HG03097 (cell line): ENCODE results near the gene C15orf39.
"Not testable (repeated sequence)": the region's sequence is repeated elsewhere in the genome, so short reads cannot be mapped to it uniquely, and the experiment has no call there.

Experiments
- ATAC-seq: cut with Tn5 transposase; IDR thresholded peaks from one replicate; pipeline ENCODE4 v1.9.1; 2021; ENCODE audit not compliant: unreplicated experiment, low FRiP score

Gene C15orf39

DNA sequence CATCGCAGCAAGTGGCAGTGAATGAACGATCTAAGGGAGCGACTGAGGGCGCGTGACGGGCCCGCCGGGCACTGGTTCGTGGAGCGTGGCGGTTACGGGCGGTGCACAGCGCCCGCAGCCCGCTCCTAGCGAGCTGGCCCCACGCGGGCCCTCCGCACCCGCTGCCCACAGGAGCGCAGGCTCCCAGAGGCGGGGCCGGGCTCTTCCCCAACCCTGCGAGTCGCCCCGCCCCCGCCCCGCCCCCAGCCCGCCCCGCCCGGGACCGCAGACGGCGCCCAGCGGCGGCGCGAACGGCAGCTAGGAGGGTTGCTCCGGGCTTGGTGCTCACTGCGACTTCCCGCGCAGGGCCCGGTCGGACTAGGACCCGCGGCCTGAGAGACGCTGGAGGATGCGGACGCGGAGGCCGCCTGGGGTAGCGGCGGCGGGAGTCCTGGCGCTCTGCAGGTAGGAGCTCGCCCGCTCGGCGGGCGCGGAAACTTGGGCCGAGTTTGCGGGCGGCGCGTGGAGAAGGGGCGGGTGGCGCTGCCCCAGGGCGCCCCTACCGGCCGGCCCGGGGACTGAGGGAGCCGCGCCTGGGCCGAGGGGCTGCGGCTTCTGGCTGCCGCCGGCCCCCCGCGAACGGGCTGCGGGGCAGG, at the start of gene C15orf39:
Gene C15orf39, plus strand, starts transcription at position 267 of the 635 bp plus-strand sequence. CDS start 4,167 bp downstream, outside the sequence.
- peak; percentile 33 for ATAC-seq

DNA sequence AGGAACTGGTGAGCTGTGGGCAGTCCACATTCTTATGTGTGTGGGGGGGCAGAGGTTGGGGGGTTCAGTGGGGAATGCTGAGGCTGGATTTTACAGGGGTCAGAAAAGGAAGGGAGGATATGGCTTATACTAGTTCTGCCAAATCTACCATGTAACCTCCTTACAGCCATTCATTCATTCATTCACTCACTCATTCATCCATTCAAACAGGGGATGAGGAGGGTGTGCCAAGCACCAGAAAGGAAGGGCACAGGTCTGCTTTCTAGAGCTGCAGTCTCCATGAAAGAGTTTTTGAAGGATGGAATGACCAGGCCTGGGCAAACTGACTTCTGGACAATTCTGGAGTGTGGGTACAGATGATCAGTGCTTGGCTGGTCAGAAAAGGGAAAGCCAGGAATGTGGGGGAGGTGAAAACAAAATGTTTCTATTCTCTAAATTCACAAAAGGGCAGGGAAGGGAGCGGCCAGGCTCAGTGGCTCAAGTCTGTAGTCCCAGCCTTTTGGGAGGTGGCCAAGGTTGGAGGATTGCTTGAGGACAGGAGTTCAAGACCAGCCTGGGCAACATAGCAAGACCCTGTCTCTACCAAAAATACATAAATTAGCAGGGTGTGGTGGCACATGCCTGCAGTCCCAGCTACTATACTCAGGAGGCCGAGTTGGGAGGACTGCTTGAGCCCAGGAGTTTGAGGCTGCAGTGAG, 49.2 kb upstream of the C15orf39 start:
- no peak for ATAC-seq

DNA sequence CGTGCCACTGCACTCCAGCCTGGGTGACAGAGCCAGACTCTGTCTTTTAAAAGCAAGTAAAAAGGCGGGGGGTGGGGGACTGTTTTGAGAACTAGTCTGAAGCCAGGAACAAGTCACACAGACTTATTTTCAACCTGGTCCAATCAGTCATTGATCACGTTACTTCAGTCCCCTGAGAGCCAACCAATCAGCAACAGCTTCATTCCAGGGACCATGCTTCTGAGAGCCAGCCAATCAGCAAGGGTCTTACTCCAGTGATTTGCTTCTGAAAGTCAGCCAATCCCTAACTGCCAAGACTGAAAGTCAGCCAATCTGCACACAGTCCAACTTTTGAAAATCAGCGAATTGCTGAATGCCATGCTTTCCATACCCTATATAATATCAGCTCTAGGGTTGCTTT, 48.6 kb upstream of the C15orf39 start:
- ATAC-seq: no peak

DNA sequence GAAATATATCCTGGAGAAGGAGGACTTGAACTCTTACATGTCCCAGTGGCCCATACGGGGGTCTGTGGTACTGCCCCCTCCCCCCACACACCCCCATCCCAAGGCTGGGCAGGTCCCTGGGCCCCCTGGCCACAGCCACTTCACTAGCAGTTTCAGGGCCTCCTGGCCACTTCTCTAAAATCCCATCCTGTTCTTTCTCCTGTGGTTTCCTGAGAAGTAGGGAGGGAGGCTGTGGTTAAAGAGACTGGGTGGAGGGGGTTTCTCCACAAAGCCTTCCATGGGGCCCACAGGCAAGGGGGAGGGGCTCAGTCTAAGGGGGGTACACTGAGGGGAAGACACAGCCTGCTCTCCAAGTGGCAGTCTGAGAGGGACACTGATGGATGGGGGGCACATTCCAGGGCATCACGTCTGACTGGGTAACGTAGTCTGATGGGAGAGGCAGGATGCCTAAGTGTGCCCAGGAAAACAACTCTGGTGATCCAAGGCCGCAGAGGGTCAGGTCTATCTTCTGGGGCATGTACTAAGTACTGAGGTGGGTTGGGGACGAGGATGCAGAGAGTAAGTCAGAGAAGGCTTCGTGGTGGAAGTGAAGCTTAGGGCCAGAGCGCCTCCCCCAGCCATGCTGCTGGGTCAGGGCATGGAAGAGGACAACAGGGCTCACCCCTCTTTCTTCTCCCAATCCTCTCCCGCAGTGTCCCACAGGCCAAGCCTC, 48.0 kb upstream of the C15orf39 start:
- ATAC-seq: no peak

DNA sequence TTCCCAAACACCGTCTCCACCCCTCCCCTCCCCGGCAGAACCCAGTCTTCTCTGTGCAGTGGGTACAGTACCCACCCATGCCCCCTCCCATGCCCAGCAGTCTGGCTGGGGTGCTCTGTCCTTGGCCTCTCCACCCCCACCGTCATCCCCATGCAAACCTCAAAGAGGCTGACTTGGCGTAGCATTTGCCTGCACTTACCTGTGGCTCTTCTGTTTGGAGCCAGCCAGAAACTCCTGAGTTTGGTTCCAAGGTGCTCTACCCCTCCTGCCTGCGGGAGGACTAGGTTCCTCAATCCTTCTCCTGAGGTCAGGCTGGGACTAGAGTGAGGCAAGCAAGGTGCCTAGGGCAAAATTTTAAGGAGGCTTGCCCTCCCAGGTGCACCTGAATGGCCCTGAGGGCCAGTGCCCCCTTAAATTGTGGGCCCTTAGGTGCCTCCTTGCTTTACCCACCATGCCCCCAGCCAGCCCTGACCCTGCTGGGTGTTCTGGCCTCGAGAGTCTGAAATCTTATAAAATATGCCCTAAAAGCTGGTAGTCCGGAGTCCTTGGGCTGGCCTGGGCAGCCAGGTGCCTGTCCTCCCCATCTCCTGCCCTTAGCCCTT, 47.1 kb upstream of the C15orf39 start:
- ATAC-seq: no peak

DNA sequence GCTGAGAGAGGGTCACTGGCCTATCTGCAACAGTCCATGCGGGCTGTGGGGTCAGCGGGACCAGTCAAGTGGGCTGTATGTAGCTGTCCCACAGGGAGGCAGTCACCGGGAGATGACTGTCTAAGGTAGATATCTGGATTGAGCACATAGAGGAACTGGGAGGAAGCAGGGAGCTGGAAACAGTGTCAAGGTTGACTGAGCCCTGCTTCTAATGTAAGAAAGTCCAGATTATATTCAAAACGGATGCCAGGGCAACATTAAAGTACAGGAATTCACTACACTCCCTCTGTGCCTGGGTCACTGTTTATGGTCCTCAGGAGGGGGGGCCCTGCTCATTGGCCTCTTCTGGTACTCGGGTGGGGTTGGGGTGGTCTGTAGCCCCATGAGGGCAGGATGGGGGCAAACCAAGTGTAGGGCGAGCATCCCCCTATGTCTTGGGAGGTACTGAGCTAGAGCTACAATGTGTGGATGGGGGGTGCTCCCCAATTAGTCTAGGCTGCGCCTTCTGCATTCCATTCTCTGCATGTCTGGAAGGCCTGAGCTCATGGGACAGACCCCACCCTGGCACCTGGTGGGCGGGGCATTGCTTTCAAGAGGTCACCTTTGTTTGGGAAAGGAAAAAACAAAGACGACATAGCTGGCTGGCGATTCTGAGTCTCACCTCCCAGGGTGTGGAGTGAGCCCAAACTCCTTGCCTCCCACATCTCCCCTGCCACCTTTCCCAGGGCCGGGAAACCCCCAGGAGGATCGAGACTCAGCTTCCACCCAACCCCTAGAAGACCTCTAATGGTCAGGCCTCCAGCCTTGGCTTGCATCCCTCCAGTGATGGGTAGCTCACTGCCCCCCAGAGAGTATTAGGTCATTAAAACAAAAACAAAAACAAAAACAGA, 45.1 kb upstream of the C15orf39 start:
- no peak for ATAC-seq

DNA sequence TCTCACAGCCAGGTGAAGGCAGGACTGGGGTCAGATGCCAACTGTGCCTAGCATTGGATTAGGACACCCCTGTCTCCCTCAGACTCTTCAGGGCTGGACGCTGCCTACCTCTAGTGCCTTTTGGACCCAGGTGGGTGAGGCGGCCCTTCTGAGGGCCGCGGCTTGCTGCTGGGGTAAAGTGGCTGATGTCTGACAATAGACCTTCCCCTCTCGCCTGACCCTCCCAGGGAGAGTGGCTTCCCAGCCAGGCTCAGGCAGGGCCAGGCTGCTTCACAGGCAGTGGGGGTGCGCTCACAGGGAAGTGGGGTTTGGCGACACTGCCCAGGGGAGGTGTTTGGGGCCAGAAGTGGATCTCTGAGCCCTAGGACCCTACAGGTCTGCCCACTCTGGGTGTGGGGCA, 43.3 kb upstream of the C15orf39 start:
- no peak for ATAC-seq

DNA sequence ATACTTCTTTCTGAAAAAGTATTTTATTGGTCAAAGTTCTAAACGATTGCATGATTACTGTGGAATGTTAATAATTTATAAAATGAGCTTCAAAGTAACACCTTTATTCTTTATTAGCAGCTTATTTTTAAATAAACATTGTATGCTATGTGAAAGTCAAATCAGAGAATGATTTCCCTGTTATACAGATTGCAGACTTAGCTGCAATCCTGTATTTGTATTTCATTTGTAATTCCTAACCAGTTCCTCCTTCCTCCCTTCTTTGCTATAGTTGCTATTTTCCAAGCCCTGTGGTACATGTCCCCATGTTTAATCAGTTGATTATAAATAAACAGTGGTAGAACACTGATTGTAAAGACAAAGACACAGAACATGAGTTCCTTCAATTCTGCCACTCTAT, 42.4 kb upstream of the C15orf39 start:
- no peak for ATAC-seq

DNA sequence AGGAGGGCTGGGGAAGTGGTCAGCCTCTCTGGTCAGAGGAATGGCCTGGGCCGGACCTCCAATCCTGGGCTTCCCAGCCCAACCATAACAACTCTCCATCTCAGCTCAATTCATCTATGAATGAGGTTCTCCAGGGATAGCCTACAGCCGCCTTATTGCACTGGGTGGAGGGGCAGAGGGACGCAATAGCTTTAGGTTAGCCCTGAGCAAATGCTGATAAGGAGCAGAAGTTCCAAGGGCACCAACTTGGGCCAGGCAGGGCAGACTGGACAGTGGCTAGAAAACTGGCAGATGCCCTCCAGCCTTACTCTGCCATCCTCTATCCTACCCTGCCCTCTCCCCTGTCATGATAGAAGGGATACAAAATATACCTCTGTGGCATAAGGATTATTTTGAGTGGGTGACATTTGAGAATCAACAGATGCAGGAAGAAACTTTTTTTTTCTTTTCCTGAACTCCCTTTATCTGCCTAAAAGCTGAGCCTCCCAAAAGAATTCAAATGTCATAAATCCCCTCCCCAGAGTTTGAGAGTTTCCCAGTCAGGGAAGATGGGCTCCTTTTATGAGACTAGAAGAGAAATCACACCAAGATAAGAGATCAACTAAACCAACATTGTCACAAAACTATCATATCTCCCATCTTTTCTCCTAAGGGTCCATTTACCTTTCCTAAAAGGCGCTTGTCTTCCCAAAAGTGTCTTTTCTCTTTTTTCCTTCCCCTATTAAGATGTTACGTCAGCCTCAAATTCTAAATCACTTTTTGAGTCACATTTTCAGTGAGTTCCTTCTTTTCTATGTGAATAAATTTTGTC, 40.4 kb upstream of the C15orf39 start:
- ATAC-seq: no peak

DNA sequence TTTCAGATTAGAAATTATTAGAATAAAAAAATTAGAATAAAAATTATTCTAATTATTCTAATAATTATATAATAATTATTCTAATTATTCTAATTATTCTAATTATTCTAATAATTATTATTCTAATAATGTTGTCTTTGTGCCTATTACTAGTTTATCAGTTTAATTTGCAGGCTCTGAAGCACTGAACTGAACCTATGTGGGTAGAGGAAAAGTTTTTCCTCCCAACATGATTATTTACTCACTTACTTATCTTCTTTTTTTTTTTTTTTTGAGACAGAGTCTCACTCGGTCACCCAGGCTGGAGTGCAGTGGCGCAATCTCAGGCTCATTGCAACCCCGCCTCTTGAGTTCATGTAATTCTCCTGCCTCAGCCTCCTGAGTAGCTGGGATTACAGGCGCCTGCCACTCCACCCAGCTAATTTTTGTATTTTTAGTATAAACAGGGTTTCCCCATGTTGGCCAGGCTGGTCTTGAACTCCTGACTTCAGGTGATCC, 39.7 kb upstream of the C15orf39 start:
- no peak for ATAC-seq

DNA sequence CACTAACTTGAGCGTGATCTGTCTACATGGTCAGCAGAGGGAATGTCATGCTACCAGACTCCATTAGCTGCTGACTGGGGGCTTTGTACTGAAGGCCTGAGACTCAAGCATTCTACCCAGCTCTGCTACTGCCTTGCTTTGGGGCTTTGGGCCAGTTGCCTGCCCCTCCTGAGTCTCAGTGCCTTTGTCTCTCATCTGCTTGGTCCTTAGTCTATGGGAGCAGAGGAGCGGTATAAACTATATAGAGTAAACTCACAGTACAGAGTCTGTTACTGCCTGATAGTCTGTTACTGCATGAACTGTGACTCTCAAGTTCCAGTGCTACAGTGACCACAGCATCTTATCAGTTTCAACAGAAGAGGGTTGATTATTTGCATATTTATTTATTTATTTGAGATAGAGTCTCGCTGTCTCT, 38.5 kb upstream of the C15orf39 start:
- ATAC-seq: no peak

DNA sequence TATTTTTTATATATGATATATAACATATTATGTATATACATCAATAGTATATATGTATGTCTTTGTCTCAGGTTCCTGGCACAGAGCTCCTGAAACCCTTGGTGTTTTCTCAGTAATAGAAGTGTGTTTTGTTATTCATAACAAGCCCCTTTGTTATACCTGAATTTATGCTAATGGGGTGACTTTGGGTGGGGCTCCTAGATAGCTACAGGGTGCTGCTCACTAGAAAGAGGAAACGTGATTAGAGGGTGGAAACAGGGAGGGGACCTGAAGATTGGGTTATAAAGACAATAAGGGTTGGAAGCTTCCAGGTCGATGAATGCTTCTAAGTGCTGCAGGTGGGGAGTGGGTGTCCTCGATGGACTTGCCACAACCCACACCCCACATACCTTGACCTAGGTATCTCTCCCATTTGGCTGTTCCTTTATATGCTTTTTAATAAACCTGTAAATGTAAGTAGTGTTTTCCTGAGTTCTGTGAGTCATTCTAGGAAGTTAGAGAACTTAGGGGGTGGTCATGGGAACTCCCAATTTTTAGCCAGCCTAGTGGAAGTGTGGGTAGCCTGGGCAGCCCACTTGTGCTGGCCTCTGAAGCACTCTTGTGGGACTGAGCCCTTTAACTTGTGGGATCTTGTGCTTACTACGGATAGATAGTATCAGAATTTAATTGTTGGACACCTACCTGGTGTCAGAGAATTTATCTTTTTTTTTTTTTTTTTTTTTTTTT, 36.9 kb upstream of the C15orf39 start:
- no peak for ATAC-seq

DNA sequence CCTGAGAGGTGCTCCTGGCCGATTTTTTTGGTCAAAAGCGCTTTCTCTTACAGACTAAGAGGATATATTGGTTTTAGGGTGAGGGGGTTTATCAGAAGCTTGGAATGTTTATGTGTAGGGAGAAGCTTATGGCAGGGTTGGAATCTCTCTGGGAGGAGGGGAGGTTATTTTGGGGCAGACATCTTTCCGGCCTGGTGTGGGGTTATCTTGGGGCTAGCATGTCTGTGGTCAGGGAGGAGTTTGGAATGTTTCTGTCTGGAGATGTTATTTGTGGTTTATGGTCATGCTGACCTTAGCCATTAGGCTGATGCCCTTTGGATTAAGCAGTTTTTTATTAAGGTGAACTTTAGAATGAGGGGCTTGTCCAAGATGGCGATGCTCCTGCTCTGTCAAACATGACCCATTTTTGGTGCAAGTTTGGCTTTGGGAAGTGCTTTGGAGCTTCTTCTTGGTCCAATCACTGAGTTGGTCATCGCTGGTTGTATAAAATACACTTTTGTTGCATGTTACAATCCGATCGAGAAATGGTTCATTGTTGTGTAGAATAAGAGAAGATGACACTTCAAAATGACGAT, 35.1 kb upstream of the C15orf39 start:
- not testable (repeated sequence) for ATAC-seq

DNA sequence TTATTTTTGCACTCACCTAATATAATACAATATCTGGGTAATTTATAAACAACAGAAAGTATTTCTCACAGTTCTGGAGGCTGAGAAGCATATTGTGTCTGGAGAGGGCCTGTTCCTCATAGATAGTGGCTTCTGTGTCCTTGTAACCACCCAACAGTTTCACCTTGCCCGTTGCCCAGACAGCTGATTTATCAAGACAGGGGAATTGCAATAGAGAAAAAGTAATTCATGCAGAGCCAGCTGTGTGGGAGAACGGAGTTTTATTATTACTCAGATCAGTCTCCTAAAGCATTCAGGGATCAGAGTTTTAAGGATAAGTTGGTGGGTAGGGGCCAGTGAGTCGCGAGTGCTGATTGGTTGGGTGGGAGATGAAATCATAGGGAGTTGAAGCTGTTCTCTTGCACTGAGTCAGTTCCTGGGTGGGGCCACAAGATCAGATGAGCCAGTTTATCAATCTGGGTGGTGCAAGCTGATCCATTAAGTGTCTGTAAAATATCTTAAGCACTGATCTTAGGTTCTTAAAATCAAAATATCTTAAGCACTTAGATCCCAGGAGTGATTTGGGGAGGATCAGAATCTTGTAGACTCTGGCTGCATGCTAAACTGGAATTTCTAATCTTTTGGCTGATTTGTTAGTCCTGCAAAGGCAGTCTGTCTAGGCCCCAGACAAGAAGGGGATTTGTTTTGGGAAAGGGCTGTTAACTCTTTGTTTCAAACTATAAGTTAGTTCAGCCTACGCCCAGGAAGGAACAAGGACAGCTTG, 33.9 kb upstream of the C15orf39 start:
- no peak for ATAC-seq

DNA sequence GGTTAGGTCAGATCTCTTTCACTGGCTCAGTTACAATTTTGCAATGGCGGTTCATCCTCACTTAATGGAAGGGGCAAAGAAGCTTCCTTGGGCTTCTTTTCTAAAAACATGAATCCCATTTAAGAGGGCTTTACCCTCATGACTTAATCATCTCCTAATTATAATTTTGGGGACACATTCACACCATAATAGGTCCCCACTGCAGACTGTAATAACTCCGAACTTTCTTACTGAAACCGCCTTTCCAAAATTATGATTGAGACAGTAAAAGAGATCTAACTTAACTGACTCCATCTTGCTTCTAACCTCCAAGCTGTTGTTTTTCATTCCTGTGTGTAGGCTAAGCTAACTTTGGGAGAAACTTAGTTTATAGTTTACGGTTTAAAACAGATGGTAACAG, 33.3 kb upstream of the C15orf39 start:
- no peak for ATAC-seq

DNA sequence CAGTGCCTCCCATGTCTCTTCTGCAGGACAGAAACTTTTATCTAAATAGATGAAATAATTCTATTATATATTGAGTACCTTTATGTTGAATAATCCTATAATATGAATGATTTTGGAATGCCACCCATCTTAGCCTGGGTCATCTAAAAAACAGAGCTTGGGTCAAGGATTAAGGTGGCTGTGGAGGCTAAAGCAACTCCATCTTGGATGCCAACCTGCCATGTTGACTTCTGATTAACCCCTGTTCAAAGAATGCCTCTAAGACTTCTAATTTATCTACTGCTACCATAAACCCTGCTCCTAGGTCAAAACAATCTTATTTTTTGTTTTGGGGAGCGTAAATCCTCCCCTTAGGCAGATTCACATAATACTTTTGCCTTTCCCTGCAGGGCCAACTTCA, 31.5 kb upstream of the C15orf39 start:
- ATAC-seq: no peak

DNA sequence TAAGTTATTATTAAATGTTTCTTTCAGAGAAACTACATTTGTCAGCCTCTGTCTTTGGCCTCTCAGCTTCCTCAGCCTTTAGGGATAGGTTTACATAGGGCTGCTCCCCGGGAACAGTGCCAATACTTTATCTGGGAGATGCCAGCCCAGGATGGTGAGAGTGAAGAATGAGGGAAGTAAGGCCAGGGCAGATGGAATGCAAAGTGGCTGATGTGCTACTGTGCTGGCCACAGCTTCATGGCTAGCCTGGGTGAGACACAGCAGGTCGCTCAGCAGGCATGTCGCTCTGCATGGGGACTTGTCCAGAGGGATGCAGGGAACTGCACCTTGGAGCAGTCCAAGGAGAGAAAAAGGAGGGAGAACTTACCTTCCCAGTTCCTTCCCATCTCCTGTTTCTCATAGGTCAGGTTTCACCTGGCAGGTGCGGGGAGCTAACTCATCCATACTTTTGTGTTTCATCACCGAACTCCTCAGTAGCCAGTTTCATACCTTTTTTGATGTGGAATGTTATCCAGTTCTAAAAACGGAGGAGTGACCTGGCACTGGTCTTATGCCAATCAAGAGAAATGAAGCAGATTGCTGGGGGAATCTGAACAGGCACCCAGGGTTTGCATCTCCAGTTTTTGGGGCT, 30.9 kb upstream of the C15orf39 start:
- no peak for ATAC-seq
